Measurements from ENCODE around the gene ALG13.

DNA sequence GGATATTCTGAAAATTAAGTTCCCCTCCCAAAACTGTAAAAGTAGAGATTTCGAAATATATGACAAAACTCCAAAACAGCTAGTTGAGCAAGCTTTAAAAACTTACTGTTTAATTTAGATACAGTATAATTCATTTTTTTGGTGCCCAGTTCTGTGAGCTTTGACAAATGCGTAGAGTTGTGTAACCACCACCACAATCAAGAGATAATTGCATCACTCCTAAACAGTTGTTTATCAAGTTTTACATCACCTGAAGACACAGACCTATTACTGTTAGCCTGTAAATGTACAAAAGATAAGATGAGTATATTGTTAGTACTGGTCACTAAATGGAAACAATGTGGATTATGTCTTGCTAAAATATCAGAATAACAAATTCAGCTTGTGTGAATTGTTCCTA is 62.3 kb downstream of the ALG13 start:
- no peak for TF ChIP-seq POLR2AphosphoS5 (IDR thresholded peaks at IDR 0.05)
- TF ChIP-seq, protein P1, sequence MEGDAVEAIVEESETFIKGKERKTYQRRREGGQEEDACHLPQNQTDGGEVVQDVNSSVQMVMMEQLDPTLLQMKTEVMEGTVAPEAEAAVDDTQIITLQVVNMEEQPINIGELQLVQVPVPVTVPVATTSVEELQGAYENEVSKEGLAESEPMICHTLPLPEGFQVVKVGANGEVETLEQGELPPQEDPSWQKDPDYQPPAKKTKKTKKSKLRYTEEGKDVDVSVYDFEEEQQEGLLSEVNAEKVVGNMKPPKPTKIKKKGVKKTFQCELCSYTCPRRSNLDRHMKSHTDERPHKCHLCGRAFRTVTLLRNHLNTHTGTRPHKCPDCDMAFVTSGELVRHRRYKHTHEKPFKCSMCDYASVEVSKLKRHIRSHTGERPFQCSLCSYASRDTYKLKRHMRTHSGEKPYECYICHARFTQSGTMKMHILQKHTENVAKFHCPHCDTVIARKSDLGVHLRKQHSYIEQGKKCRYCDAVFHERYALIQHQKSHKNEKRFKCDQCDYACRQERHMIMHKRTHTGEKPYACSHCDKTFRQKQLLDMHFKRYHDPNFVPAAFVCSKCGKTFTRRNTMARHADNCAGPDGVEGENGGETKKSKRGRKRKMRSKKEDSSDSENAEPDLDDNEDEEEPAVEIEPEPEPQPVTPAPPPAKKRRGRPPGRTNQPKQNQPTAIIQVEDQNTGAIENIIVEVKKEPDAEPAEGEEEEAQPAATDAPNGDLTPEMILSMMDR (IDR thresholded peaks at IDR 0.05) = no peak
- TF ChIP-seq POLR2A (IDR thresholded peaks at IDR 0.05) = no peak
